Keratinocyte (primary cell): Measurements from ENCODE around the gene SMAD7. TPM values are rescaled to one million over a fixed set of nuclear protein-coding genes. Genes with fewer than 3 reads are reported as not detected.

ENCODE experiments used
- DNase-seq: peaks from one replicate; pipeline ENCODE4 v3.0.0-alpha.2; 2011; ENCODE audit warnings: low read depth, missing footprints, low spot score
- FAIRE-seq: peaks from 2 replicates; lab custom pipeline; 2011; peaks lifted over from hg19 to GRCh38; lab: Jason Lieb, UNC
- H2AFZ ChIP-seq: 2 replicates; pipeline ENCODE4 v1.6.0; 2012; ENCODE audit warnings: low read length, control low read depth, inconsistent platforms; ENCODE audit not compliant: control insufficient read depth
- H3K27ac ChIP-seq: 2 replicates; pipeline ENCODE4 v1.5.1; 2011; ENCODE audit warnings: low read length; ENCODE audit not compliant: control insufficient read depth, insufficient read depth
- H3K27me3 ChIP-seq: 3 replicates; pipeline ENCODE4 v1.6.0; 2011; ENCODE audit warnings: low read length; ENCODE audit not compliant: control insufficient read depth, insufficient read depth; ENCODE audit errors: extremely low read depth
- H3K36me3 ChIP-seq, 2 experiments: 2 replicates in 1 of 2; 3 replicates in 1 of 2; pipeline ENCODE4 v1.5.1; 2011; ENCODE audit warnings: low read length in 2 of 2, mild to moderate bottlenecking in 1 of 2; ENCODE audit not compliant: control insufficient read depth in 2 of 2, insufficient read depth in 2 of 2; ENCODE audit errors: extremely low read depth in 1 of 2
- H3K4me1 ChIP-seq: 3 replicates; pipeline ENCODE4 v1.5.1; 2011; ENCODE audit warnings: low read length; ENCODE audit not compliant: control insufficient read depth, insufficient read depth; ENCODE audit errors: extremely low read depth
- H3K4me2 ChIP-seq: 3 replicates; pipeline ENCODE4 v1.6.0; 2011; ENCODE audit warnings: low read depth, low read length; ENCODE audit not compliant: control insufficient read depth, insufficient read depth; ENCODE audit errors: extremely low read depth
- H3K4me3 ChIP-seq, 3 experiments: fragments of 200-600 bp in 1 of 3; sonication (generic) in 1 of 3; 2 replicates in 2 of 3; 3 replicates in 1 of 3; pipeline ENCODE4 v1.5.1; 2011 to 2016; ENCODE audit warnings: low read length in 3 of 3, mild to moderate bottlenecking in 3 of 3, control low read depth in 2 of 3, inconsistent platforms in 1 of 3, low read depth in 1 of 3, mixed read lengths in 1 of 3, mixed run types in 1 of 3, moderate library complexity in 1 of 3; ENCODE audit not compliant: control insufficient read depth in 2 of 3, insufficient read depth in 2 of 3; ENCODE audit errors: extremely low read depth in 1 of 3
- H3K79me2 ChIP-seq: 2 replicates; pipeline ENCODE4 v1.6.0; 2012; ENCODE audit warnings: low read length; ENCODE audit not compliant: control insufficient read depth, insufficient read depth
- H3K9ac ChIP-seq: 3 replicates; pipeline ENCODE4 v1.6.0; 2011; ENCODE audit warnings: low read length; ENCODE audit not compliant: control insufficient read depth, insufficient read depth; ENCODE audit errors: extremely low read depth
- H3K9me1 ChIP-seq: 3 replicates; pipeline ENCODE4 v1.6.0; 2011; ENCODE audit warnings: low read length; ENCODE audit not compliant: control insufficient read depth, insufficient read depth; ENCODE audit errors: extremely low read depth
- H3K9me3 ChIP-seq: 2 replicates; pipeline ENCODE4 v1.5.1; 2012; ENCODE audit warnings: low read depth, low read length; ENCODE audit not compliant: control insufficient read depth
- H4K20me1 ChIP-seq: 3 replicates; pipeline ENCODE4 v1.6.0; 2011; ENCODE audit warnings: low read length; ENCODE audit not compliant: control insufficient read depth, insufficient read depth; ENCODE audit errors: extremely low read depth
- CTCF ChIP-seq, 3 experiments: IDR thresholded peaks in 1 of 3; conservative IDR thresholded peaks in 1 of 3; optimal IDR thresholded peaks in 1 of 3; 2 replicates in 2 of 3; 3 replicates in 1 of 3; pipeline versions ENCODE3 to v1.5.1; 2011; ENCODE audit warnings: low read length in 3 of 3, mild to moderate bottlenecking in 3 of 3, moderate library complexity in 2 of 3, control low read depth in 1 of 3, inconsistent platforms in 1 of 3; ENCODE audit not compliant: insufficient read depth in 2 of 3; ENCODE audit errors: extremely low read depth in 1 of 3
- EZH2 ChIP-seq: IDR thresholded peaks from one replicate; pipeline ENCODE4 v1.6.1; 2012; ENCODE audit warnings: inconsistent platforms, mild to moderate bottlenecking, low read length, moderate library complexity
- dilution Hi-C: fragments of 300-500 bp; cut with MboI; formaldehyde crosslinking; loops from one replicate; pipeline ENCODE4 v1.7.0; 2020; ENCODE audit warnings: low sequenced_read_pairs; ENCODE audit not compliant: extremely low pct_ligation_motif_present
- polyA plus RNA-seq, 5 experiments: library from polyadenylated mRNA; depleted of rRNA in 3 of 5; stranded (reverse) in 3 of 5; stranded (forward) in 1 of 5; unstranded in 1 of 5; fragments of >200 nt; gene quantifications; 1 replicate in 1 of 5; 2 replicates in 3 of 5; 3 replicates in 1 of 5; pipeline versions ENCODE4 v1.2.1 to v1.2.3, GENCODE V29; 2011 to 2012; ENCODE audit warnings: missing spikeins in 2 of 5, low read depth in 1 of 5, low replicate concordance in 1 of 5

SMAD7 gene
- polyA plus RNA-seq, 1 donor (not counting 4 experiments of a cell fraction or from before 2014, with no cell fraction given) = 9.5 TPM

GRCh38 chr18:48902023-48902855, 48.5 kb downstream of the SMAD7 start:
- FAIRE-seq (no peak), DNase-seq (no peak)
- Histone ChIP-seq H4K20me1 (no peaks in the 10 kb centered on the region), H3K4me1 (peaks cover 11% of the 10 kb centered on the region), H3K27ac (no peak overlapping the region), H3K79me2 (no peaks in the 10 kb centered on the region), H3K9me1 (no peaks in the 10 kb centered on the region), H3K9ac (no peak overlapping the region), H3K27me3 (no peaks in the 10 kb centered on the region), H3K36me3 (no peaks in the 10 kb centered on the region), H3K4me2 (no peak overlapping the region), H3K4me3 (no peak overlapping the region), H2AFZ (no peak overlapping the region), H3K9me3 (peaks cover 4% of the 10 kb centered on the region)
- no peak for TF ChIP-seq CTCF (optimal IDR thresholded peaks at IDR 0.05 in 1 of 3, IDR thresholded peaks at IDR 0.05 in 1 of 3, conservative IDR thresholded peaks at IDR 0.05 in 1 of 3; ENCODE audit: extremely low read depth in 1 of 3, insufficient read depth in 2 of 3, low read length in 3 of 3)
- no peak for TF ChIP-seq EZH2
- dilution Hi-C loops = no loop called here

- Histone ChIP-seq H3K4me1 (peaks cover 11% of the 10 kb centered on the region), H3K9me1 (no peaks in the 10 kb centered on the region), H3K36me3 (no peaks in the 10 kb centered on the region), H3K4me3 (no peak overlapping the region), H3K79me2 (no peaks in the 10 kb centered on the region), H2AFZ (no peak overlapping the region), H3K9me3 (peaks cover 4% of the 10 kb centered on the region), H3K9ac (no peak overlapping the region), H3K27me3 (no peaks in the 10 kb centered on the region), H3K4me2 (no peak overlapping the region), H3K27ac (no peak overlapping the region), H4K20me1 (no peaks in the 10 kb centered on the region)
- FAIRE-seq = no peak
- no peak for TF ChIP-seq CTCF (optimal IDR thresholded peaks at IDR 0.05 in 1 of 3, IDR thresholded peaks at IDR 0.05 in 1 of 3, conservative IDR thresholded peaks at IDR 0.05 in 1 of 3; ENCODE audit: extremely low read depth in 1 of 3, insufficient read depth in 2 of 3, low read length in 3 of 3)
- no peak for TF ChIP-seq EZH2
- DNase-seq = no peak
- dilution Hi-C loops = no loop called here
Measured at GRCh38 chr18:48901145-48902022, 49.4 kb downstream of the SMAD7 start.
